NCI-H2196 (cell line): ENCODE data around the gene ATG4D.

ENCODE experiments used
- DNase-seq: peaks from one replicate; lab custom pipeline; 2025; ENCODE audit not compliant: unreplicated experiment; lab: John Stamatoyannopoulos, UW

Gene ATG4D

GRCh38 chr19:10543420-10544241 lies at the start of gene ATG4D:
TSS of gene ATG4D (plus strand) at chr19:10543904. CDS start at chr19:10544091, 187 bp downstream.
- DNase-seq, result peak; percentile 94

DNA sequence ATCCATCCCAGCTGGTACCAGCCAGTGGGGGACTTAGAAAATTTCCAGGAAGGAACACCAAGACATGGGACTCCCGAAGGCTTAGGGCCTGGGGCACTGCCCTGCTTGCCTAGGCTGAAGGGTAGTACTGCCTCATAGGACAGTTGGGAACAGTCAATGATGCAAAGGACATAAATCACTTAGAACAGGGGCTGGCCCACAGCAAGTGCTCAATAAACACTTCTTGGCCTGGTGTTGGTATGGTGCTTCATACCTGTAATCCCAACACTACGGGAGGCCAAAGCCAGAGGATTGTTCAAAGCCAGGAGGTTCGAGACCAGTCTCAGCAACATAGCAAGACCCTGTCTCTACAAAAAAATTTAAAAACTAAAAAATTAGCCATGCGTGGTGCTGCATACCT lies 46.3 kb upstream of the ATG4D start:
- DNase-seq, result no peak

GRCh38 chr19:10499550-10500246 lies 44.0 kb upstream of the ATG4D start:
- DNase-seq, result no peak

DNA sequence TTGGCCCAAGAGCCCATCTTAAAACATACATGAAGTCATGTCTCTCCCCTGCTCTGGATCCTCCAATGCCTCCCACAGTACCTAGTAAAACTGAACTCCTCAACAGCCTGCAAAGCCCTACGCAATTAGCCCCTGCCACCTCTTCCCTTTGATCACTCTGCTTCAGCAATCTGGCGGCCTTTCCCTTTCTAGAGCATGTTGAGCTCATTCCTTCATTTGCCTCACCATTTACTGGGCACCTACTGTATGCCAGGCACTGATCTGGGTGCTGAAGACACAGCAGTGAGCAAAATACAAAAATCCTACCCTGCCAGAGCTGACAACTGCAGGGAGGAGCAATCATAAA lies 43.5 kb upstream of the ATG4D start:
- no peak for DNase-seq

DNA sequence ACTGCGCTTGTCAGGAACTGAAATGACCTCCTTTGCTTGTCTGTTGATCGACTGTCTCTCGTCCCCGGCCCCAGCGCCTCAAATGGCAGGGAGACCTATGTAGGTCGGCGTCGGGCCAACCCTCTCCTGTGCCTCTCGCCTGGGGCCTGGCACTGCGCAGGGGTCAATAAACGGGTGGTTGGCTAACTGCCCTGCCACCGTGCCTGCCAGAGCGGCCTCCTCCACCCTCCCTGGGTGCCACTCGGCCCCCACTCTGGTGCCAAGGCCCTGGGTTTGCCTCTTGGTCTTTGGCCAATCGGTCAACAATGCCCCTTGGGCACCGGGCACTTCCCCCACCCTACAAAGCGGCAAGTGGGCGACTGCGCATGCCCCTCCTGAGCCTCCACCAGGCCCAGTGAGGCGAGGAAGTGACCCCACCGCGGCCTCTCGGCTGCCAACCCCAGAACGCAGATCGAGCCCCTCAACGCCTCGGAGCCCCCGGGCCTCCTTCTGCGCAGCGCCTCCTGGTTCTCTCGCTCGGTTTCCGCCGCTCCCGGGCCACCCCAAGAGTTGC lies 41.7 kb upstream of the ATG4D start:
- peak; percentile 93 for DNase-seq

DNA sequence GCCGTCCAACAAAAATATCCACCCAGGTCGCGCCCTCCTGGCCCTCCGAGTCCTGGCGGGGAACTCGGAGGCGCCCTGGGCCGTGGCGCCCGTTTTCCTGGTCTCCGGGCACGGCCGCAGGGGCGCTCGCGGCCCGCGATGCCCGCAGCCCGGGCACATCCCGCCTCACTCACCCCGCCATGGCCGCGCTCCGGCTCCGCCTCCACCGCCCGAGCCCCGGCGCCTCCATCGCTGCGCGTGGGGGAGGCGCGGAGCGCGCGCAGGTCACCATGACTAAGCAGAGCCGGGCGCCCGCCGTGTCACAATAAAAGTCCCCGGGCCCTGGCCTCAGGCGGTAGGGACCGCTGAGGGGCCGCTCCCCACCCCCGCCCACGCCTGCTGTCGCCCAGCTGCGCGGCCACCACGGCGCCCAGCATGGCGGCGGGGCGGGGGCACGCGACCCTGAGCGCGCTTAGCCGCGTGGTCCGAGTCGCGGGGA lies 41.1 kb upstream of the ATG4D start:
- peak; percentile 96 for DNase-seq

DNA sequence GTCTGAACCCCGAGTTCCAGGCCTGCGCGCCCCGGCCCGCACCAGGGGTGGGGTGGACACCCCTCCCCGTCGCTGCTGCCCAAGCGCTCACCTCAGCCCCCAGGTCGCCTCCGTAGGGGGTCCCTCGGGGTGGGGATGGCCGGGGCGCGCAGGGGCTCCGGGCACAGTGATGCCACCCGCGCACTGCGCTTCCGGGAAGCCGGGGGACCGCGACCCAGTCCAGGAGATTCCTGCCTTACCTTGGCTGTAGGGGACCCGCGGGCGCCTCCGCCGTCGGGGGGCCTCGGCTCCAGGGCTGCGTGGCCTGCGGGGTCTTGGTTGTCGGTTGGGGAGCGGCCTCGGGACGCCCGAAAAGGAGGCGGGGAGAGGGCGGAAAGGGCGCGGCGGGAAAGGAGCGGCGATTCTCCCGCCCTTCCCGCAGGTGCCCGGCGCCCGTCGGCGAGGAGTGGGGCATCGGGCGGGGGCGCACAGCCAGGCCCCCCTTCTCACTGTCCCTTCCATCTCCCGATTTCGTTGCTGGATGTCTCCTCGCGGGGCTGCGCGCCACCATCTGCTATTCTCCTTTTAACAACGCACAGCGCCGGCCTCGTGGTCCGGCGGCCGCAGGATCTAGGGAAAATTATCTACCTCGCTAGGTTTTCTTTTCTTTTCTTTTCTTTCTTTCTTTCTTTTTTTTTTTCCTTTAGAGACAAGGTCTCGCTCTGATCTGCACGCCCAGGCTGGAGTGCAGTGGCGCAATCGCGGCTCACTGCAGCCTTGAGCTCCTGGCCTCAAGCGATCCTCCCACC lies 40.5 kb upstream of the ATG4D start, which contains the start of gene KEAP1:
Gene KEAP1 (minus strand): TSS at position 355 of the 788 bp plus-strand sequence. CDS start 3,323 bp downstream, outside the sequence.
- DNase-seq, result peak; percentile 65

DNA sequence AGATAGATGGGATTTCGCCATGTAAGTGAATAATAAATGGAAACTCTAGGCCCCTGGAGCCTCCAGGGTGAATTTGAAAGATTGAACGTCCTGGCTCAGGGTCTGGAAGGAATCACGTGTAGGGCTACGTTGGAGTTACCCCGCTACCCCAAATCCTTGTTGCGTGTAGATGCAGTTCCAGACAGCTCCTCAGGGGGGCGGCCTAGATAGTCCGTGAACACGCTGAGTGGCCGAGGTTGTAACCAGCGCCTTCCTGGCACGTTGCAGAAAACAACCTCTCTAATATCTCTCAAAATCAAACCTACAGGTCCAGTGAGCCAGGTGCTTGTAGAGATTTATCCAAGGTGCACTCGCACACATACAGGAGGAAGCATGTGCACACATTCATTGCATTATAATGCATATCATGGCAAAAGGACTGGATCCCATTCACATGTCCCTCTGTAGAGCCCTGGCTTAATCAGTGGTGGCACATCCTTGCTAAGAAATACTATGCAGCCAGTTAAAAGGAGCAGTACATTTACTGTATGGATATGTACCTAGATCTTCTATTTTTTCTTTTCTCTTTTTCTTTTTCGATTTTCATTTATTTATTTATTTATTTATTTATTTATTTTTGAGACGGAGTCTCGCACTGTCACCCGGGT lies 38.0 kb upstream of the ATG4D start:
- peak; percentile 37 for DNase-seq

DNA sequence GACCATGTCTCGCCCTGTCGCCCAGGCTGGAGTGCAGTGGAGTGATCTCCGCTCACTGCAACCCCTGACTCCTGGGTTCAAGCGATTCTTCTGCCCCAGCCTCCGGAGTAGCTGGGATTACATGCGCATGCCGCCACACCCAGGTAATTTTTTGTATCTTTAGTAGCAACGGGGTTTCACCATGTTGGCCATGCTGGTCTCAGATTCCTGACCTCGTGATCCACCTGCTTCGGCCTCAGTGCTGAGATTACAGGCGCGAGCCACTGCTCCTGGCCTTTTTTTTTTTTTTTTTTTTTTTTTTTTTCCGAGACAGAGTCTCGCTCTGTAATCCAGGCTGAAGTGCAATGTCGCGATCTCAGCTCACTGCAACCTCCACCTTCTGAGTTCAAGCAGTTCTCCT lies 35.7 kb upstream of the ATG4D start:
- no peak for DNase-seq

GRCh38 chr19:10508707-10509106 lies 35.0 kb upstream of the ATG4D start:
- DNase-seq, result no peak

- DNase-seq, result no peak
Measured at GRCh38 chr19:10510301-10510802, 33.4 kb upstream of the ATG4D start.

GRCh38 chr19:10513223-10513622 lies 30.5 kb upstream of the ATG4D start:
- DNase-seq, result no peak

GRCh38 chr19:10514211-10515145 lies 29.2 kb upstream of the ATG4D start:
- no peak for DNase-seq

DNA sequence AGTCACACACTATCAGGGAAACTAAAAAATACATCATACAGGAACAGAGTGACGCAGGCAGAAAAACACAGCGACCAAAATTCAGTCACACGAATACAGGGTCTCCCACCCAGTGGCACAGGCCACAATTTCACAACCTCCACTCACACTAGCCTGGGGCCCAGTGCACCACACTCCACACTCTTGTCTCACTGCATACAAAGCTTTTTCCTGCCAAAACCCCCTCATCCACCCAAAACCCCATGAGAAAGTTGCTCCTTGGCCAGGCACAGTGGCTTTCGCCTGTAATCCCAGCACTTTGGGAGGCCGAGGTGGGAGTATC lies 27.7 kb upstream of the ATG4D start:
- no peak for DNase-seq

DNA sequence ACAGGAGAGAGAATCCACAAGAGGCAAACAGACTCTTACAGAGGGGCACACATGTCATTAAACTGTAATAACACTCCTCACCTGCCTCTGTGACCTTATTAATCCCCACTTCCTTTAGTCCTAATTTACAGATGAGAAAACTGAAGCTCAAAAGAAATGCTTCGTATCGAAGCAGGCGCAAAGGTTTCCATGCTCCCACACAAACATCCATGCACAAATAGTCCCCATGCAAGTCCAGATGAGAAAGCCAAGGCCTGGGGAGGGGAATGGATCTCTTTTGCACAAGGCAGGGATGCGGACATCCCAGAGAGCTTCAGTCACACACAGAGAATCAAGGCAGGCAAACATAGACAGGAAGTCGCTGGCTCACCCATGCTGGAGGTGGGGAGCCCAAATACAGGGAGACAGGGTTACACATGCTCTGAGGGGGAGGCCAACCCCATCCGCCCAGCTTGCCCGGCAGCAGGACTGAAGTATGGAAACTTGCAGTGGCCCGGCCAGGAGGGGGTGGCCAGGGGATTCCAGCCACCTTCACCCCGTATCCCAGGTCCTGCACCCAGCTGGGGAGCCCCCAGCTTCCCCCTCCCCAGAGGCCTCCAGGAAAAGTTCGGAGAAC lies 26.9 kb upstream of the ATG4D start:
- no peak for DNase-seq

- DNase-seq, result peak; percentile 85
Measured at GRCh38 chr19:10517361-10517759, 26.3 kb upstream of the ATG4D start, which contains the start of gene S1PR5. TSS of gene S1PR5 (minus strand) at chr19:10517447. CDS start at chr19:10515011, 2,436 bp downstream.

DNA sequence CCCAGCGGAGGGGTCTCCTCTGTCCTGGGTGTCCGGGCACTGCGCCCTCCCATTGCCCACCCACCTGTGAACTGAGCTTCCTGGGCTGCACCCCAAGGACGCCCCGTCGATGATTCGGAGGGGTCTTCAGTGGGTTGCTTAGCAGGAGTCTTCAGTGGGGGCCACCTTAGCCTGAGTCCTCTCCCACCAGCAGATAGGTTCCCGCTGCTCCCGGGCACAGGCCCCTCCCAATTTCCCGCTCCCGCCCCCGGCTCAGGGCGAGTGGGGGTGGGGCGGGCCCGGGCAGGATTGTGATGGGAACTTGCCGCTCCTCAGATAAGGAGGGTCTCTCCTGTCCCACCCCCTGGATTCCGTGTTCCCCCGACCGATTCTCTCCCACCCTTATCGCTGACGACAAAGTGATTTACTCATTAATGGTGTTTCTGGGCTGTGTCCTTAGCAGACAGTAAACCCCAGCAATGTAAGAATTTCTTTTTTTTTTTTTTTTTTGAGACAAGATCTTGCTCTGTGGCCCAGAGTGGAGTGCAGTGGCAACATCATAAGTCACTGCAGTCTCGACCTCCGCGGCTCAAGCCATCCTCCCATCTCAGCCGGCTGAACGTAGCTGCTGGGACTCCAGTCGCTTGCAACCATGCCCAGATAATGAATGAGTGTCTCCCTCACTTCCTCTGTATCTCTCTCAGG lies 25.8 kb upstream of the ATG4D start:
- DNase-seq, result peak; percentile 52
